GM21381 (cell line): ENCODE data around the gene LAMTOR1.

Experiments
- ATAC-seq: cut with Tn5 transposase; IDR thresholded peaks from one replicate; pipeline ENCODE4 v1.9.1; 2021; ENCODE audit warnings: mild to moderate bottlenecking, moderate library complexity; ENCODE audit not compliant: unreplicated experiment

The LAMTOR1 gene

DNA sequence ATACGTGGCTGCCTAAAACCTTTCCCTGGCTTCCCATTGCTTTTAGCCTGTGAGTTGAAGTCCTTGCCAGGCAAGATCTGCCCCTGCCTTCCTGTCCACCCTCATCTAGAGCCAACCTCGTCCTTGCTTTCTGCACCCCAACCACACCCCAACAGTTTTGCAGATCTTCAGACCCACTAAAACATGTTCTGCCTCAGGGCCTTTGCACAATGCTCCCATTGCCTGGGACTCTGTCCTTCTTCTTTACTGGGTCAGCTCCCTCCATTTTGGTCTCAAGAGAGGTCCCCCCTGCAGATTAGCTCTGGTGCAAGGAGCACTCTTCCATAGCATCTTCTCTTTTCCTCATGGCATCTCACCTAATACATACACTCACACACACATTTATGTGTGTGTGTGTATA is 17.8 kb upstream of the LAMTOR1 start:
- no peak for ATAC-seq

DNA sequence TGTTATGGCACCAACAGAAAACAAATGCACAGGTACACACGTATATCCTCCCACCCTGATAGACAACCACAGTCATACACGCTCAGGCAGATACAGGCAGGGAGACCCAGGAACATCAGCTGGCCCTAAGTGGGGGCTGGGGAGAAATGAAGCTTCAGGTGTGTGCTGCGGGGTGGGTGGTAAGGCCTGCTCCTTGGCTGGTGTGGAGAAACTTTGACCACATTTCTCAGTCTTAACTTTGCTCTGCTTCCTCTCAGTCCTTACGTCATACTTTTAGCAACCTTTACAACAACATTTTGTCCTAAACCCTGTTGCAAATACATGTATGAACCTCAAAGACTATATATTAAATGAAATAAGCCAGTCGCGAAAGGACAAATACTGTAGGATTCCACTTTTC is 16.1 kb upstream of the LAMTOR1 start:
- no peak for ATAC-seq

- ATAC-seq = no peak
Measured at GRCh38 chr11:72116019-72116755, 13.1 kb upstream of the LAMTOR1 start.

DNA sequence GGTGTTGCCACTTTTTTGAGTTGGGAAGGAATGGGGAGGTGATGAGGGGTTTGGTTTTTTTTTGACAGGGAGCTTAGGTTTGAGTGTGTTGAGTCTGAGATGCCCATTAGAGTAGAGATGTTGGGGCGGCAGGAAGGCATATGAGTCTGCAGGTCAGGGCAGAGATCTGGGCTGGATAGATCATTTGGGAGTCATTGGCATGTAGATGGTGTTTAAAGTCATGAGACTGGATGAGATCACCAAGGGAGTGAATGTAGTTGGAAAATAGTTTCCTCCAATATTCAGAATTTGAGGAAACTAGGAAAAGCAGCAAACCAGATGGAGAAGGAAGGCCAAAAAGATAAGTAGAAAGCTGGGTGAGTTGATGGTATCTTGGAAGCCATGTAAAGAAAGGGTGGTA is 11.5 kb upstream of the LAMTOR1 start:
- ATAC-seq = no peak

DNA sequence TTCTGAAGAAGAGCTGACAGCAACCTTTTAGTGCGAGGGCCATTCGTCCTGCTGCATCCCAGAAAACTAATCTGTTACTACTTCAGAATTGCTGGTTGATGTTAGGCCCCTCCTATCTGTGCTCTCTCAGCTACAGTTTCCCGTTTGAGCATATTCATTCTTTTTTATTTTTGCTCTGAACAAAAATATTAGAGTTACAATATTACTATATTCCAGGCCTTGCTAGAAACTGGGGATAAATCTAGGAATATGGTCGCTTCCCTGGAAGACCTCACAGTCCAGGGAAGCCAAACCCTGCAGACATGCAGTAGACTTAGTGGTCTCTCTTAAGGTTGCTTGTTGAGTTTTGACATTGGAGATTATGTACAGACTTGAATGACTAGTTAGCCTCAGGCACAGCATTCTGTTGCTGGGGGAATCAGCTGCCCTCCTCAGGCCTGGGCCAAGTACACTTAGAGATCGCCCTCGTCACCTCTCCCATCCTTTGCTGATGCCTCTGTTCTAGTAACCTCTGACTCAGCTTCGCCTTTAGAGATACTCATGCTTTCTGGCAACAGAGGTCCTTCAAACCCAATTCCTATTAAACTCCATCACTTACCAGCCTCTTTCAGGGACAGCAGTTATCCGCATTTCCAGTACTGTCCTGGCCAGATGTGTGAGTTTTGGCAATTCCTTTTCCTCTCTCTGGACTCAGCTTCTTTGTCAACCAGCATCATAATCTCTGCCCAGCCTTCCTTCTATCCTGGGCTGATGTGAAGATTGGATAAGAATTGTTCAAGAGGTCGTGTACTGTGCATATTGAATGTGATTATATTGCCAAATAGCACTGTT is 10.1 kb upstream of the LAMTOR1 start:
- ATAC-seq = no peak

- ATAC-seq = peak; percentile 88
Measured at GRCh38 chr11:72112143-72112977, 9.3 kb upstream of the LAMTOR1 start, which contains the start of gene ANAPC15. Gene ANAPC15, minus strand, starts transcription at chr11:72112695. Its CDS starts 1,419 bp downstream, at chr11:72111276.

GRCh38 chr11:72111300-72112142 is 8.4 kb upstream of the LAMTOR1 start:
- ATAC-seq = no peak

GRCh38 chr11:72105888-72106287 is 2.8 kb upstream of the LAMTOR1 start, which contains the start of gene TOMT:
Gene TOMT, plus strand, starts transcription at chr11:72105924. Its CDS starts 28 bp downstream, at chr11:72105952.
- no peak for ATAC-seq

DNA sequence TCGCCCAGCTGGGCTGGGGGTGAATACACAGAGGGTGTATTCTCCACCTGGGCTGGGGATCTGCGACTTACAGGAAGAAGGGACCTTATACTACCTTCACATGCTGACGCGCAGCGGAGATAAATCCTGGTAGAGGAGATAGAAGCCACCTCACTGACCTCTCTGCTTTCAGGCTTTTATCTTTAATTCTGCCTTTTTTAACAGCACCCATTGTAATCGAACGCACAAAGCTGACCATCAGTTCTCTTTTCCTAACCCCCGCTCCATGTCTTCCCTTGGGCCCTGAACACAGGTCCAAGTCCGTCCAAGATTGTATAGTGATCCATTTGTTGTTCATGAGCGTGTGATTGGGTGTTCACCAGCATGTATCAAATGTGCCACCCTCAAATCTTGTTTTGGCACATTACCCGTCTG is 664 bp upstream of the LAMTOR1 start:
- ATAC-seq = no peak

- no peak for ATAC-seq
Measured at GRCh38 chr11:72102631-72102945, 509 bp downstream of the LAMTOR1 start.

- no peak for ATAC-seq
Measured at GRCh38 chr11:72102162-72102561, 935 bp downstream of the LAMTOR1 start.

- ATAC-seq = no peak
Measured at GRCh38 chr11:72100462-72100861, 2.6 kb downstream of the LAMTOR1 start.

DNA sequence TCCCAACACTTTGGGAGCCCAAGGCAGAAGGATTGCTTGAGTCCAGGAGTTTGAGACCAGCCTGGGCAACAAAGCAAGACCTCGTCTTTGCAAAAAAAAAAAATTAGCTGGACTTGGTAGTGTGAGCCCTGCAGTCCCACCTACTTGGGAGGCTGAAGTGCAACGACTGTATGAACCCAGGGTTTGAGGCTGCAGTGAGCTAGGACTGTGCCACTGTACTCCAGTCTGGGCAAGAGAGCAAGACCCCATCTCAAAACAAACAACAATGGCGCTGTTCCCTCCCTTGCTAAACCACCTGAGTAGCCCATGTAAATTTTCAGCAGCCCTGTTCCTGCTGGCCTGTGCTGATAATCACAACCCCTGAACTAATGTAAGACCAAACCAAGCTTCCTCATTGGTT is 3.1 kb downstream of the LAMTOR1 start:
- no peak for ATAC-seq

DNA sequence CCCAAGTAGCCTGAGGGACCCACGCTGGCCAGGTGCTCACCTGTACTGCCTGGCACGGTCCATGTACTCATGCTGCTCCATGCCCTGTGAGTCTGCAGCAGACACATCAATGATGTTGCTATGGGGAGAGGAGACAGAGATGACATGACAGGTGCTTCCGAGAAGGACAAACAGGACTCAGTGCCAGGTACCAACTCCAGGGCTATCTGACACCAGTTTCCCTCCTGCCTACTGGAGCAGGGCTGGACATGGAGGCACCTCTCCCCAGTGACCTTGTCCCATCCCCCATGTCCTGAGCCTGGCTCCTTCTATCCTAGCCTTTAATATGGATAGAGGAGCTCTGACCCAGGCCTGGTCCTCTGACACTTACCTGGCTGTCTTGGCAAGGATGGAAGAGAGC is 4.4 kb downstream of the LAMTOR1 start:
- no peak for ATAC-seq

DNA sequence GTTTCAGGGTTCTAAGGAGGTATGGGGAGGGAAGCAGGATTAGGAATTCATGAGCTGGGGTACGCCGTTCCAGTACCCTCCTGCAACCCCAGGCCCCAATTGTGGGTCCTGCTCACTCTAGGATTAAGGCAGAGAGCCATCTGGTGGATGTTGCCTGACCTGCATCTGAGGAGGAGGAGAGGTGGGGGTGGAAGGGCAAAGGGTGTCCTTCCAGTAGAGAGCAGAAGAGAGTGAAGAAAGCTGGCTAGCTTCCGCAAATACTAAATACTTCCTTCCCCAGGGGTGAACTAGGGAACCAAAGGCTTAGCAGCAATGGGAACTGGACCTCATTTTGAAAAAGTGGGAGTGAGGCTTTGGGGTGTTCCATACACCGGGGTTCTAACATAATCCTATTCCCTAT is 11.8 kb downstream of the LAMTOR1 start:
- ATAC-seq = no peak

- no peak for ATAC-seq
Measured at GRCh38 chr11:72088076-72088808, 14.9 kb downstream of the LAMTOR1 start.

DNA sequence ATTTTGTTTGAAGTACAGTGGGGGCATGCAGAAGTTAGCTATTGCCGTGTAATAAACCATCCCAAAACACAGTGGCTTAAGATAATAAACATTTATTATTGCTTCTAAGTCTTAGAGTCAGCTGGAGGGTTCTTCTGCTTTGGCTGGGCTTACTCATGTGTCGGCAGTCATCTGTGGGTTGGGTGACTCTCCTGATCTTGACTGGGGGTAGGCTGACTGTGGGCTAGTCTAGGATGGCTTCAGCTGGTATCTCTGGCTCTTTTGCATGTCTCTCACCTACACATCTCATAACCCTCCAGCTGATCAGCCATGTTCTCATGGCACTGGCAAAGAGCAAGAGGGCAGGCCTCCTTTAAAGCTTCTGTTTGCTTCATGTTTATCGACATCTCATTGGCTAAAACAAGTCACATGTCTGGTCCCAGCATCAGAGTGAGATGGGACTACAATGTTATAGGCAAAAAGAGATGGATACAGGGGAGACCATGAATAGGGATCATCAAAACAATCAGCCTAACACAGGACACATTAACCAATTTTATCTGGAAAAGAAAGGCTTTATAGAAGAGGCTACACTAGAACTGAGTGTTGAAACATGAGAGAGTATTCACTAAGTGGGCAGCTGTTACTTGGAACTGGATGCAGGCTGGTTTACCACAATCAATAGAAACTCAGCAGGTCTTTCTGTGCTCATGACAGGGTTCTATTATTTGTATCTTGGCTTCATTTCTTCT is 17.3 kb downstream of the LAMTOR1 start:
- no peak for ATAC-seq

DNA sequence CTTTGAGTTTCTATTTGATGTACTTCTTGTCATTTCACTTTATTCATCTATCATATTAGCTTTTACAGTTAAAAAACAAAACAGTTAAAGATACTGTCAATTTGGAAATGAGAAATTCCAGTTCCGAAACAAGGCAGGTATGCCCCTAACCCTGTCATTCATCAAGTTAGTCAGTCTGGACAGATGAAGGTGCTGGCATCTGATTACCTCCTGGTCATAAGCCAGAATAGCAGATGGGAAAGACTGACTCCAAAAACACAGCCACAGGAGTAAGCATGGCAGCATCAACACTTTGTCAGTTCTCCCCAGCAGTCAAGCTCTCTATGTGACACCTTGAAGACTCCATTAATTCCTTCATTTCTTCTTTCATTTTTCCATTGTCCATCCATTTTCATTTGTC is 18.1 kb downstream of the LAMTOR1 start:
- no peak for ATAC-seq

DNA sequence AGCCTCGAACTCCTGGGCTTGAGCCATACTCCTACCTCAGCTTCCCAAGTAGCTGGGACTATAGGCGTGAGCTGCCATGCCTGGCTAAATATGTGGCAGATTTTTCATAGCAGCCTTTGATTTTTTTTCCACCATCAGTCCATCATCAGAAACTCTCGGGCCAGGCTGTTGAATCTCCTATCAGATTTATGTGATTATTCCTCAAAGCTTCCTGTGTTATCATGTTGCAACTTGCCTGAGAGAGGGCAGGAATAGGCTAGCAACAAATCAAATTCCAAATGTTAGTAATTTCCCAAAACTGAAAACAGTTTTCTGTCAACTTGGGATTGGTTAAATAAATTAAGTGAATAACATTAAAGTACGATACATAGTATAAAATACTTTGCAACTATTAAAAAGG is 19.0 kb downstream of the LAMTOR1 start:
- no peak for ATAC-seq
